CD4-positive, alpha-beta T cell treated with Interleukin-17A for 1 hour (primary cell): Measurements from ENCODE around the gene ST8SIA6.
"Not testable (repeated sequence)": the region's sequence is repeated elsewhere in the genome, so short reads cannot be mapped to it uniquely, and the experiment has no call there.

Source experiments
- DNase-seq: peaks from one replicate; pipeline ENCODE4 v3.0.0-alpha.2; 2020

The ST8SIA6 gene

GRCh38 chr10:17454161-17455014 lies at the start of gene ST8SIA6:
ST8SIA6 (minus strand) TSS chr10:17454595; CDS start chr10:17454255, 340 bp downstream.
- DNase-seq = peak; percentile 57

GRCh38 chr10:17503795-17504194 lies 49.4 kb upstream of the ST8SIA6 start:
- no peak for DNase-seq

- no peak for DNase-seq
These were observed 48.4 kb upstream of the ST8SIA6 start for GRCh38 chr10:17502814-17503213.

- DNase-seq = not testable (repeated sequence)
These were observed 44.6 kb upstream of the ST8SIA6 start for GRCh38 chr10:17499014-17499413.

GRCh38 chr10:17497446-17498030 lies 43.1 kb upstream of the ST8SIA6 start:
- no peak for DNase-seq

GRCh38 chr10:17494626-17495260 lies 40.3 kb upstream of the ST8SIA6 start:
- DNase-seq = no peak

- no peak for DNase-seq
These were observed 34.5 kb upstream of the ST8SIA6 start for GRCh38 chr10:17488848-17489247.

GRCh38 chr10:17483079-17483478 lies 28.7 kb upstream of the ST8SIA6 start:
- DNase-seq = no peak

- no peak for DNase-seq
These were observed 25.4 kb upstream of the ST8SIA6 start for GRCh38 chr10:17479822-17480221.

GRCh38 chr10:17479015-17479615 lies 24.7 kb upstream of the ST8SIA6 start:
- no peak for DNase-seq

- DNase-seq = peak; percentile 2
These were observed 21.7 kb upstream of the ST8SIA6 start for GRCh38 chr10:17476073-17476472.

GRCh38 chr10:17475661-17476060 lies 21.3 kb upstream of the ST8SIA6 start:
- DNase-seq = no peak

GRCh38 chr10:17474595-17475323 lies 20.4 kb upstream of the ST8SIA6 start:
- DNase-seq = no peak

GRCh38 chr10:17473228-17473950 lies 19.0 kb upstream of the ST8SIA6 start:
- peak; percentile 5 for DNase-seq

- DNase-seq = no peak
These were observed 18.3 kb upstream of the ST8SIA6 start for GRCh38 chr10:17472481-17473227.

GRCh38 chr10:17470246-17470645 lies 15.9 kb upstream of the ST8SIA6 start:
- DNase-seq = no peak

GRCh38 chr10:17465328-17466125 lies 11.1 kb upstream of the ST8SIA6 start:
- DNase-seq = no peak

GRCh38 chr10:17464545-17464944 lies 10.2 kb upstream of the ST8SIA6 start:
- DNase-seq = no peak

- no peak for DNase-seq
These were observed 6.4 kb upstream of the ST8SIA6 start for GRCh38 chr10:17460756-17461155.

- DNase-seq = no peak
These were observed 2.7 kb upstream of the ST8SIA6 start for GRCh38 chr10:17457083-17457482.
